ENCODE results near the gene FAM151A.

The FAM151A gene

GRCh38 chr1:54572542-54572850, 50.8 kb downstream of the FAM151A start:
- intact Hi-C loops (cut with DNase I; ENCODE audit: low total_unique reads) = no loop called here
- H3K27ac ChIP-seq = peak overlapping the region; percentile 50 to 83
- peaks cover 0 to 51% (median 20%) of the 10 kb centered on the region in 4 donors for H3K4me1 ChIP-seq

DNA sequence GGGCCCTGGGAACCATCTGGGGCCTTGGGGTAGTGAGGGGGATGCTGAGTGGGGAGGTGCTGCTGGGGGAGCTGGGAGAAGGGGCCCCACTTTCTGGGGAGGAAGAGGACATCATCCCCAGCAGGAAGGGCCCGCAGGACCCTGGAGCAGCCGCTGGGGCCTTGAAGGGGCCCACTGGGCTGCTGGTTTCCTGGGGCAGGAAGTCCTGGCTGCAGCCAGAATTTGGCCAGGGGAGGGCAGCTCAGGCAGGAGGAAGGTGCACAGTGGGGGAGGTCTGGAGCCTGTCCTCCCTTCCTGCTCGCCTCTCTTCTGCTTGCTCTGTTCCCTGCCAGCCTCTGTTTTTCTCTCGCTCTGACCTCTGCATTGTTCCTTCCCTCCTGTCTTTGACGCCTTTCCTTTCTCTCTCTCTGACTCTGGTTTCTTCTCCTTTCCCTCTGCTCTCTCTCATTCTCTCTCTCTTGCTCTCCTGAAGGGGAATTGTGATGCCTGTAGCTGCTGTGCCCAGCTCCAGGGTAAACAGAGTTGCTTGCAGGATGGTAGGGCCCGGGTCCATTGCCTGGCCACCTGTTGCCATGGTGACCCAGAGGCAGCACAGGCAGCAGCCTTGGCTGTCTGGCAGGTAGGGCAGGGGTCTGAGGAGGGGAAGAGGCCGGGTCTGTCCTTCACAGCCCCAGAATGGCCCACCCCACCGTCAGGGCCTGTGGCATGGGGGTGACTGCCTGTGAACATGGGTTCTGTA, 51.4 kb downstream of the FAM151A start:
- DNase-seq = no peak
- peaks cover 0 to 47% (median 20%) of the 10 kb centered on the region in 4 donors for H3K4me1 ChIP-seq
- intact Hi-C loops (cut with DNase I; ENCODE audit: low total_unique reads) = no loop called here
- no peak overlapping the region for H3K4me3 ChIP-seq
- no peaks in the 10 kb centered on the region for H3K9me3 ChIP-seq
- H3K36me3 ChIP-seq = no peaks in the 10 kb centered on the region
- no peaks in the 10 kb centered on the region for H3K27me3 ChIP-seq
- H3K27ac ChIP-seq = peak overlapping the region; percentile 50 to 83
- TF ChIP-seq, protein P1, sequence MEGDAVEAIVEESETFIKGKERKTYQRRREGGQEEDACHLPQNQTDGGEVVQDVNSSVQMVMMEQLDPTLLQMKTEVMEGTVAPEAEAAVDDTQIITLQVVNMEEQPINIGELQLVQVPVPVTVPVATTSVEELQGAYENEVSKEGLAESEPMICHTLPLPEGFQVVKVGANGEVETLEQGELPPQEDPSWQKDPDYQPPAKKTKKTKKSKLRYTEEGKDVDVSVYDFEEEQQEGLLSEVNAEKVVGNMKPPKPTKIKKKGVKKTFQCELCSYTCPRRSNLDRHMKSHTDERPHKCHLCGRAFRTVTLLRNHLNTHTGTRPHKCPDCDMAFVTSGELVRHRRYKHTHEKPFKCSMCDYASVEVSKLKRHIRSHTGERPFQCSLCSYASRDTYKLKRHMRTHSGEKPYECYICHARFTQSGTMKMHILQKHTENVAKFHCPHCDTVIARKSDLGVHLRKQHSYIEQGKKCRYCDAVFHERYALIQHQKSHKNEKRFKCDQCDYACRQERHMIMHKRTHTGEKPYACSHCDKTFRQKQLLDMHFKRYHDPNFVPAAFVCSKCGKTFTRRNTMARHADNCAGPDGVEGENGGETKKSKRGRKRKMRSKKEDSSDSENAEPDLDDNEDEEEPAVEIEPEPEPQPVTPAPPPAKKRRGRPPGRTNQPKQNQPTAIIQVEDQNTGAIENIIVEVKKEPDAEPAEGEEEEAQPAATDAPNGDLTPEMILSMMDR (IDR thresholded peaks at IDR 0.05) = no peak

More at GRCh38 chr1:54572542-54572850, 50.8 kb downstream of the FAM151A start:
- Histone ChIP-seq H3K9me3 (no peaks in the 10 kb centered on the region), H3K36me3 (no peaks in the 10 kb centered on the region), H3K27me3 (no peaks in the 10 kb centered on the region), H3K4me3 (no peak overlapping the region)
- TF ChIP-seq, protein P1 (IDR thresholded peaks at IDR 0.05) = no peak
- DNase-seq = no peak

DNA sequence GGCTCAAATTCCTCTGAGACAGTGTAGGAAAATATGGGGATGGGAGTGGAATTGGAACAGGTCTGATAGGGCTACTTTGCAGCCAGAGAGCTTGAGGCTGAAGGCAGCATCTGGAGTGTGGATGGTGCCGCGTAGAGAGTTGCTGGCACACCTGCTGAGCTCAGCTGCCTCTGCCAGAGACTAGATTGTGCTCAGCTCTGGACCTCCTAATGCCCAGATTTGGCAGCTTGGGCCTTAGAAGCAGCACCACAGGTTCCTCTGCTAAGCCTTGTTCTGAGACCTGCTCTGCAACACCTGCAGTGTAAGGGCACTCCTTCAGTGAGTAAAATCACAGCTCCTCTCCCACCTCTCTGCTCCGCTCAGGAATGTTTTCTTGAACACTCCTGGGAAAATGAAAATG, 52.0 kb downstream of the FAM151A start:
- intact Hi-C loops (cut with DNase I; ENCODE audit: low total_unique reads) = no loop called here
- TF ChIP-seq, protein P1 (IDR thresholded peaks at IDR 0.05) = no peak
- H3K27ac ChIP-seq = peak overlapping the region in 1 of 2 donors; percentile 83
- H3K4me1 ChIP-seq = peaks cover 0 to 45% (median 20%) of the 10 kb centered on the region in 4 donors
- H3K36me3 ChIP-seq = no peaks in the 10 kb centered on the region
- DNase-seq = no peak
- H3K9me3 ChIP-seq = no peaks in the 10 kb centered on the region
- H3K4me3 ChIP-seq = no peak overlapping the region
- no peaks in the 10 kb centered on the region for H3K27me3 ChIP-seq

DNA sequence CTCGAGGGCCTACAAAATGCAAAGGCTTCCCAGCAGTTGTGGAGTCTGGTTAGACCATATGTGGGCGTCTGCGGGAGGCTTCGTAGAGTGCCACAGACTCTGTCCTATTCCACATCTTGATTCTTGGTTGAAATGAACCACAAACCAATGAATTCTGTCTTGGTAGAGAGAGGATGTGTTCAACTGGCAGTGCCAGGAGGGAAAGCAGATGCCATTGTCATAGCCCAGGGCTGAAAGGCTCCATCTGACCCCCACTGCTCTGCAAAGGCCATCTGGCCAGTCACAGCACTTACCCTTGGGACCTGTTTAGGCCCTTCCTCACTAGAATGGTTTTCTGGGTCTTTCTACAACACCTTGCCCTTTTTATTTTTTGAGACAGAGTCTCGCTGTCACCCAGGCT, 53.2 kb downstream of the FAM151A start:
- no peak for DNase-seq
- H3K4me1 ChIP-seq = peaks cover 0 to 45% (median 20%) of the 10 kb centered on the region in 4 donors
- intact Hi-C loops (cut with DNase I; ENCODE audit: low total_unique reads) = no loop called here
- H3K36me3 ChIP-seq = no peaks in the 10 kb centered on the region
- TF ChIP-seq, protein P1 (IDR thresholded peaks at IDR 0.05) = no peak
- H3K27ac ChIP-seq = peak overlapping the region in 1 of 2 donors; percentile 83
- no peaks in the 10 kb centered on the region for H3K9me3 ChIP-seq
- H3K4me3 ChIP-seq = no peak overlapping the region
- no peaks in the 10 kb centered on the region for H3K27me3 ChIP-seq

DNA sequence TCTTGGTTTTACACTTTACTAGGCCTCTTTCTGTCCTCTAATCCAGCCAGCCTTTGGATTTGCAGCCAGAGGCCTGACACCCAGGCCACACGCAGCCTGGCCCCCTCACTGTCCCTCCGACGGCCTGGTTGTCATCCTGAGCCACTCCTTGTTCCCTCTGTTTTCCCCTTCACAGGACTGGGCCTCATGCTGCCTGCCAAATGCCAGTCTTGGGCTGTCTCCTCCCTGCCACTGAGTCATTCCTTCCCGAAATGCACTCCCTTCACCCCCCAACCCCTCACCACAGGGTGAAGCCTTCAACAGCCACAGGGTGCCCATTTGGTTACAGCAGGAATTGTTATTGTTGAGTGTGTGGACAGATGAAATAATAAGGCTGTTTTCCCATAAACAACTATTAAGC, 54.0 kb downstream of the FAM151A start:
- Histone ChIP-seq H3K27ac (peak overlapping the region in 1 of 2 donors; percentile 83), H3K27me3 (no peaks in the 10 kb centered on the region), H3K36me3 (no peaks in the 10 kb centered on the region), H3K4me3 (no peak overlapping the region), H3K4me1 (peaks cover 0 to 45% (median 20%) of the 10 kb centered on the region in 4 donors), H3K9me3 (no peaks in the 10 kb centered on the region)
- intact Hi-C loops (cut with DNase I; ENCODE audit: low total_unique reads) = no loop called here
- DNase-seq = peak in 1 of 2 donors; percentile 81
- TF ChIP-seq, protein P1 (IDR thresholded peaks at IDR 0.05) = no peak

Data from tibial artery (tissue), 4 donors.